ENCODE data around the gene MINDY4. TPM values are rescaled to one million over a fixed set of nuclear protein-coding genes. Genes with fewer than 3 reads are reported as not detected.

Gene MINDY4
- total RNA-seq, 1 experiment from 2014 or later = 4.0 TPM

DNA sequence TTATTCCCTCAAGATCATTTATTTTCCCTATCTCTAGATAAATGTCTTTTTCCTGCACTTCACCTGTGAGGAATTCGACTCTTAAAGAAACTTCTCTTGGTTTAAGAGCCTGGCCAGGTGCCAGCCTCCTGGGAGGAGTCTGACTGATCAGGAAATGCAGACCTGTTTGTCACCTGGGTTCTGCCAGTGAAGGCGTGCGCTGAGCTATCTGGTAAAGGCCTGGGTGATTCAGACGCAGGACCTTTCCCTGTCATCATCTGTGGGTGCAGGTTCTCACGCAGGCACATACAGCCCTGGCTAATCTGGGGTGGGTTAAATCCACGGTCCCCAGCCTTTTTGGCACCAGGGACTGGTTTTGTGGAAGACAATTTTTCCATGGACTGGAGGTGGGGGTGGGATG lies 75.2 kb downstream of the MINDY4 start:
- no peak for DNase-seq (ENCODE audit: extremely low read depth, low read depth)

DNA sequence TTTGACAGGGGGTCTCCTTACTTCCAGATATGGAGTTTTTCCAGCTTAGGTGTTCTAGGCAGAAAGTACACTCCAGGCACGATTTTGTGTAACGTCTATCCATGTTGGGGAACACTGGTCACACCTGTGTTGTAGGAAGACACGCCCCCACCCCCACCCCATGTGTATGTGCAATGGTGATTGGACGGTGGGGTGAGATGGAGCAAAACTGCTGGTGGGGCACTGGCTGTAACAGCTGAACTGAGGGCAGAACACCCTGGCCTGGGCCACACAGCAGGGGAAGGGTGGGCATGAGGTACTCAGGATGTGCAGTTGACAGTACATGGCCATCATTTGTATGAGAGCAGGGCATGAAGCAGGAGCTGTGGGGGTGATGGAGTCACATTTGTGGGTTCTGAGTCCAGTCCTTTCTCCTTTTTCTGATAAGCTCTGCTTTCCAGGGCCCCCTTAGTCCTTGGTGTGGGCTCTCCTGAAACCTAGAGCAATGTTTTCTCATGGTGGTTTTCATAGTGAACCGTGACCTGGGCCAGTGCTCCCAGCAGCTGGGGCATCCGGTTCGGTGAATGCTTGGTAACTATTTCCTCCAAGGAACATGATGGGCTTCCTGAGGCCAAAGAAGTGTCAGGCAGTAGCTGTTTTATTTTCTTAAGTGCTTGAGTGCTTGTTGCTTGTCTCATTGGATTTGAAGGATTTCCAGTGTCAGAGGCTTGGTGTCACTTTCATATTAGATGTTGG lies 77.1 kb downstream of the MINDY4 start:
- no peak for DNase-seq (ENCODE audit: extremely low read depth, low read depth)

DNA sequence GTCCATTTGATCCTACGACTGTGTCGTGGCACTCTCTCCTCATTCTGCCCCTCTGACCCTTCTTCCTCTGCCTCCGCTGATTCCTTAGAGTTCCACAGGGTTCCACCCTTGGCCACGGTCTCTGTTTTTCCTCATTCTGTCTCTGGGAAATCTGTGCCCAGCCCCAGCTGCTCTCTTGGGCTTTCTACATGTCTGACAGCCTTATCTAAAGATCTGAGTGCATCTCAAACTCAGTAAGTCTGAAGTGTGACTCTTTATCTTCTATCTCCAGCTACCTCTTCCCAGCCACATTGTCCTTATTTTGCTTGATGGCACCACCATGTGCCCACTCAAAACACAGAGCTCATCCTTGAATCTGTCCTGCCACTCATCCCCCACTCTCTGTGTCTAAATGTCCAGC lies 78.3 kb downstream of the MINDY4 start:
- DNase-seq (ENCODE audit: extremely low read depth, low read depth) = no peak

DNA sequence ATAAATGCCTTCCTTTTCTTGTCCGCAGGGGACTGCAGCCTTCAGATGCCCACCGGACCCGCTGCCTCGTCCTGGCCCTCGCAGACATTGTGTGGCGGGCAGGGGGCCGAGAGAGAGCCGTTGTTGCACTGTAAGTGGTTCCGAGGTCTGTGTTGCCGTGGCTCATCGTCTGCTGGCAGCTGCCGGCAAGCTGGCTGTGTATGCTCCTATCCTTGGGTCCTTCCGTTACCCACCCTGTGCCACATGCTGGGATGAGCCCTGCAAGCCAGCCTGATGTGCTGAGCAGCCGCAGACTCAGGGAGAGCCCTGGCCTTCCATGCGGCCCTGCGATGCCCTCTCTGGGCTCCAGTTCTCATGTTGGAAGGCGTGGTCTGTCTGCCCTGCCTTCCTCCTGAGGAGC lies 79.2 kb downstream of the MINDY4 start:
- DNase-seq (ENCODE audit: extremely low read depth, low read depth) = no peak

DNA sequence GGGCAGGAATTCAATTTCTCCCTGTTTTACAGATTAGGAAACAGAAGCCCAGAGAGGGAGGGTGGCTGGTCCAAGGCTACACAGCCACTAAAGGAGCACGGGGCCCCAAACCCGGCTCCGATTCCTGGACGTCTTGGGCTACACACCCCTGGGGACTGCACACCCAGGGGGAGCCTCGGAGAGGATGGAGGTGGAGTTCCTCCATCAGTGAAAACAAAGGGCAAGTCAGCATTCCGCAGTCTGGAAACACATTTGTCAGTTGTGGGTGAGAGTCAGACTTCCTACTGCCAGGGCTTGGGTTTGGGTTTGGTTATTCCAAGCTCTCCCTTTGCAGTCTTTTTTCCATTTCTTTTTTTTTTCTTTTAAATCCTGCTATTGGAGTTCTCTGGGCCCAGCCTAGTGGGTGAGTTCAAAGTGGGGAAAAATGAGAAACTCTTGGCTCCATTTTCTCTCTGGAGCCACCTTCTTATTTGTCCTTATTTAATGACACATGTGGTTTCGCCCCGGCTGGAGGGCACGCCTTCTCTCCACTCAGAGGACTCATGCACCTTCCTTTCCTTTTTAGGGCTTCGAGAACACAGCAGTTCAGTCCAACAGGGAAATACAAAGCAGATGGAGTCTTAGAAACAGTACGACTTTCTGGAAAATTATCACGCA lies 80.6 kb downstream of the MINDY4 start:
- no peak for DNase-seq (ENCODE audit: extremely low read depth, low read depth)

DNA sequence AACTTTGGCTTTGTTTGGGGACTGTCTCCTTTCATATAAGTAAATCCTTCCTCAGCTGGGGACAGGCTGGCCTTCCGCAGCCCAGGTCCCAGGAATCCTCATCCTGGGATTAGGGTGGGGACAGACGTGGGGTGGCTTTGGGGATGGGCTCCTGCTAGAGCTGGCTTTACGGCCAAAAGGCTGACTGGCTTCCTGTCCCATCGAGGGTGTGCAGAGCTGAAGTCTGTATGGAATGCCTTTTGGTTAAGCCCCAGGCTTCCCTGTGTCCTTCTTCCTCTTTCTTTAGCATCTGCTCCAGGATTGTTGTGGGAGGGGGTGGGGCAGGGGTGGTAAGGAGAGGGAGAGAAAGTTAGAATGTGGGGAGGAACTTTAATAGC lies 81.1 kb downstream of the MINDY4 start:
- DNase-seq (ENCODE audit: extremely low read depth, low read depth) = no peak

DNA sequence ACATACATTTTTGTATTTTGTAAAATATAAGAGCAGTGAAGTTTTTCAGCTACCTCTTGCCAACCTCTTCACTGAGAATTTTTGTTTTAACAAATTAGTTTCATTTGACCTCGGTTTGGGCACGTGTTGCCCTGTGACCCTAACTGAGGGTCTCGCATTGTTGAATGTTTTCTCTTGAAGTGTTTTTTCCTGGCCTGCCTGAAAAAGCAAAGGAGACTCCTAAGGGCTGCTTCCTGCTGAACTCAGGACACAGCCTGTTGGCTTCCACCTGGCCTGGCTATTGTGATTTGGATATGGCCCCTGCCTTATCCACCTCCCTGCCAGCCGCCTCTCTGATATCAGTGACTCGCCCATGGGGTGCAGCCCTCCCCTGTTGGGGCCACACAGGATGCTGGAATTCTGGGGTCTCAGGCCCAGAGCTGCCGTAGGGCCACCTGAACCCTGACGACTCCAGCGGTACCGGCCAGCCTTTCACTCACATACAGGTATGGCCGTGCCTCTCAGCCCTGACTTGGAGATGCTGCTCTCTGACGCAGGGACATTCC lies 81.6 kb downstream of the MINDY4 start:
- no peak for DNase-seq (ENCODE audit: extremely low read depth, low read depth)

DNA sequence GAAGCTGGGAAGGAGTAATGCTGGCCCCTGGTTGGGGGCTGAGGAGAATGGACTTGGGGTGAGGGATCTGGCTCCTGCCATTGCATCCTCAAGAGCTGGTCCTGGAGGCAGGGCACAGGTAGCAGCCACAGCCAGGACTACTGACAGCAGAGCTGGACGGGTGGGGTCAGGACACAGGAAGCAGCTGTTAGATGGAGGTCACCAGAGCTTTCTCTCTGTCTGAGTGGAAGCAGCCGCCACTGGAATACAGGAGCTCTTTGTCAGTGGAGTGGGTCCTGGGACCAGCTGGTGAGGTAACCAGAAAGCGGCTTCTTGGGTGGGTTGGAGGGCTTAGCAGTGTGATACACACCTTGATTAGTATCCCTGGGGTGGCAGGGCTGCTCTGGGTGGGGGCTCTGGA lies 82.4 kb downstream of the MINDY4 start:
- DNase-seq (ENCODE audit: extremely low read depth, low read depth) = no peak

DNA sequence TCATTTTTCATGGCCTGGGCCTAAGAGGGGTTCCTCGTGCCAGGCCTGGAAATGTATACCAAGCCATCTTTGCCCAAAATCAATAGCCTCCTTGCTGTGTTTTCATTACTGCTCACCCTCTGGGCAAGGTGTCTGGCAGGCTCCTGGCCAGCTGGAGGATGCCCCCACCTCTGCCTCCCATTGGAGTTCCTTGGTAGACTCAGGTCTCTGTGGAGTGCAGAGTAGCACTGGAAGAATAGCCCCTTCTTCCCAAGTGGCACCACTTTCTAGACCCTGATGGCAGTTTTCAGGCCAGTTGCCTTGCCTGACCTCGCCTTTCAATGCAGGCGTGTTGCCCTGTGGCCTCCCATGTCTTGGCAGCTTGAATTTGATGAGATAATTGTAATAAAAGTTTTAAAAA lies 84.7 kb downstream of the MINDY4 start:
- DNase-seq (ENCODE audit: extremely low read depth, low read depth) = no peak

DNA sequence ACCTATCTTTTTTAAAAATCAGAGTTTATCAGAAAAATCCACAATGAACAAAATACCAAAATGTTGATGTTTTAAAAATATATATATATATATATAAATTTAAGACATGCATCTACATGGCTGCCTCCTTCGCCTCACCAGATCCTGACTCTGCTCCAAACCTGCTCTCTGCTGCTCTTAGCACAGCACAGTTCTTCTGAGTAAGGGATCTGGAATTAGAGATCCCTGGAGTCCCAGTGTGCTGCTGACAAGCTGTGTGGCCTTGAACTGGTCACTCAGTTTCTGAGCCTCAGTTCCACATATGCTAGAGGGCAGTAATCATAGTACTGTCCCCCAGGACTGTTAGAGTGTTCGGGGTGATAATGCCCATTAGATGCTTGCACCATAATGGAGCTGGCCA lies 87.4 kb downstream of the MINDY4 start:
- DNase-seq (ENCODE audit: extremely low read depth, low read depth) = no peak

DNA sequence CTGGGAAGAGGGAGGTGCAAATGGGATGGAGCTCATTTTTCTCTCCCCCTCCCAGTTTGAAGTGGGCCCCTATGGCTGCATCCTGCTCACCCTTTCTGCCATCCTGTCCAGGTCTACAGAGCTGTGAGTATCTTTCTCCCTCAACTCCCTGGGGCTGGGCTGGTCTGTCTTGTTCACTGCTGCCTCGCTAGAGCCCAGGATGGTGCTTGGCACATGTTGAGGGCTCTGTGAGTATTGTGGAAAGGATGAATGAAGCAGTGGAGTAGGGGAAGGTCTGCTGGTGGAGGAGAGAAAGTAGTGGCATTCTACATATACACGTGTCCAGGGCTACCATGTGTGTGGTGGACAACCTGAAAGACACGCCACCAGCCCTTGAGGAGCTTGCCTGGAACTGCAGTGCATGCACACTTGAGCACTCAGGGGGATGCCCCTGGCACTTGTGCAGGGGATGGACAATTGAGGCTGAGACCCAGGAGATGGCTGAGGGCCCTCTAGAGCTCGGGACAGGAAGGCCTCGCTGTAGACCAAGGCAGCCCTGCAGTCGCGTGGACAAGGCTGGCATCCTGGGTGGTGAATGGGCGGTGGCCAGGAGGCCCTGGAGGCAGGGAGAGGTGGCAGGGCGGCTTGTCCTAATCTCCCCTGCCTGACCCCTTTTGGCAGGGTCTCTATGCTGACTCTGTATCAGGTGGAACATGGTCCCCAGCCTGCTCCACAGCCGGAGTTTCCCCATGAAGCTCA lies 88.2 kb downstream of the MINDY4 start:
- DNase-seq (ENCODE audit: extremely low read depth, low read depth) = no peak

DNA sequence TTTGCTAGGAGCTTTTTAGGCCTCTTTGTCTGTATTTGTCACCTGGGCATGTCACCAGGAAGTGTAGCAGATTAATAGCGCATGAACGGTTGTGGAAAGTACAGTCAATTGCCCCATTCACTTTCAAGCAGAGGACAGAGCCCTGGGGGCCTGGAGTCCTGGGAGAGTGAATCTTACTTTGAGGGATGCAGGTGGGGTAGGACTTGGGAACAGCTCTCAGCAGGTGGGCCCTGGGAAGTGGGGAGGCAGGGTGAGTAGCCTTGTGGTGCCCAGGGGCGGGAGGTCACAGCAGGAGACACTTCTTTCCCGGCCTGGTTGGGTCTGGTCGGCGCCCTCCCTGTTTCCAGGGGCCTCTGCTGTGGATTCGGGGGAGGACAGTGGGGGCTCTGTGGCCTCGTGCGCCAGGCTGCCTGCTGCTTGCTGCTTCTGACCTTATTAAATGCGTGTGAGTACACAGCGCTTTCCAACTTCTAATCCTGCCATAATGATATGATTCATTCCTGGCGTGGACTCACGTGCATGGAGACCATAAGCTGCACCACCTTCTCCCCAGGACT lies 88.8 kb downstream of the MINDY4 start:
- no peak for DNase-seq (ENCODE audit: extremely low read depth, low read depth)

DNA sequence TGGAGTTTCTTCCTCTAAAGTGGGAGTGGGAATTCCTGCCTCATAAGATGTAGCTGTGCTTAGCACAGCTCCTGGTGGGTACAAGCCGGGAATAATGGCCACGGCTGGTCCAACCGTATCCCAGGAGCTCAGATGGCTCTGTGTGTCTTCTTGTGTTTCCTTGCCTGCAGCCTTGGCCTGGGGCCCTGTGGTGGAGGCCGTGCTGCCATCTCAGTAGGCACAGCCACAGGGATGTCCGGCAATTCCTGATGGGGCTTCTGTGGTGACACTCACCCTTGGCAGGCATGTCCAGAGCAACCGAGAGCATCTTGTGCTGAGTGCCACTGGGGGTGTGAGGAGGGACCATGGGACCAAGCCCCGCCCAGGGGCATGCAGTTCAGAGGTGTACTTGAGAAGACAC lies 90.4 kb downstream of the MINDY4 start:
- no peak for DNase-seq (ENCODE audit: extremely low read depth, low read depth)

DNA sequence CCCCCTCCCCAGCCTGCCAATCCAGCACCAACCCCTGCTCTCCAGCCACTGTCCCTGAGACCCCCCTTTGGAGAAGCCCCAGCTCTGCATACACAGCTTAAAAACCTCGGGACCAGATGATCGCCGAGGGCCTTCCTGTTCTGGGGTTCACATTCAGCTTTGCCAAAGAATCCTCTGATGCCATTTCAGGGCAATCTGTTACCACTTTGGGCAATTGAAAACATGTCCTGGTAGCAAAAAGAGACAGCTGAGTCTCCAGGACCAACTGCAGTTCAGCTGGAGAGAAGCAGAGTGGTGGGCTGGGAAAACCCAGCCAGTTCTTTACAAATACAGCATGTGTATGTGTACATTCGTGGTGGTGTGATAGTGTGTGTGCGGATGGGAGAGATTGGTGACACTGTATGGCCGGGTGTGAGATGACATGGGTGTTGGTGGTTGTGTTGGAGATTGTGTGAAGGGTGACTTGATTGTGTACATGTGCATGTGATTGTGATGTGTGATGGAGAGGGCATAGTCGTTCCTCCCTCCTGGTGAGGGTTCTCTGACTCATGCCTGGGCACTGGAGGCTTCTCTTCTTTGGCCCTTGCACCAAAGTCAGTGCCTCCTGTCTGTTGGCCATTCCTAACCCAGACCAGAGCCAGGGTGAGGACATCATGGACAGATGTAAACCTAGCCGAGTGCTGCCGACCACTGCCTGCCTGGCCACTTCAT lies 91.9 kb downstream of the MINDY4 start:
- DNase-seq (ENCODE audit: extremely low read depth, low read depth) = no peak

DNA sequence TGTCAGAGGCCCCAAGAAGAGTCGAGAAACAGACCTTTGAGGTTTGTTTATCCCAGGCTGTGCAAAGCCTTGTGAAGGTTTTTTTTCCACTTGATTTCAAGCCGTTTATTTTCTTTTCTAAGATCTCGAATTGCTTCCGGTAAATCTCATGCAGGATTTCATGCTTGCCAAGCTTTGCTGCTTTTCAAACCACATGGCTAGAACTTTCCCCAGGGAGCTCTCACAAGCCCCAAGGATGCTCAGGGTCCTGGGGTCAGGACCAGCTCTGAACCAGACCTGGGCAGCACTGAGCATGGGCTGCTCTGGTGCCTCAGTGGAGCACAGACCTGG lies 92.5 kb downstream of the MINDY4 start:
- no peak for DNase-seq (ENCODE audit: extremely low read depth, low read depth)

DNA sequence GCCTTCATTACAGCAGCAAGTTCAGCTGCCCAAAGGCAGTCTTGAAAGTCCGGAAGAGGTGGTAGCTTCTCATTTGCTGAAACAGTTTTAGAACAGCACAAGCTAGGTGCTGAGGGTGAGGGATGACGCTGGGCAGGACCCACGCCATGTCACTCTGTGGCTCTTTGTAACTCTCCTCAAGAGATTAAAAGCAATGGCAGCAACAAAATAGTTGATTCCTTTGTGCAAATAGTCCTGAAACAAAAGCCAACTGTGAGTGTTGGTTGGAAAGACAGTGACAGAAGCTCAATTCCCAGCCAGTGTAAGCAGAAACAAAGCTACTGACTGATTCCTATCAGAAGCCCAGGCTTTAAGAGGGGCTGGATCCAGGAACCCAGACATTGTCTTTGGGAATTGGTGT lies 92.9 kb downstream of the MINDY4 start:
- DNase-seq (ENCODE audit: extremely low read depth, low read depth) = no peak

DNA sequence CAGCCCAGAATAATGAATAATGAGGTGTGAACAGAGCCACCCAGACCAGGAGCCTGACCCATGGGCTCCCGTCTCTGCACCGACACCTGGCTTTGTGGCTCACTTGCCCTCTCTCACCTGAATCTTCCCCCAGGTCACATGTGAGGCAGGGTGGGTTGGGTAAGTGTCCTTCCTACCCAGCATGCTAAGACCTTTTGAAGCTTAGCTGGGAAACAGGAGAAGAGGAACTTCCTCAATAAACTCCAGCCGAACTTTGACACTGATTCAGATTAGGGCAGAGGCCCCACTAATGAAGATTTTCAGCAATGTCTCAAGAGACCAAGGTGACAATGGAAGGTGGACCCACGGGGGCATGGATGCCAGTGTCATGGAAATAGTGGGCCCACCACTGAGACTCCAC lies 93.9 kb downstream of the MINDY4 start:
- DNase-seq (ENCODE audit: extremely low read depth, low read depth) = no peak

DNA sequence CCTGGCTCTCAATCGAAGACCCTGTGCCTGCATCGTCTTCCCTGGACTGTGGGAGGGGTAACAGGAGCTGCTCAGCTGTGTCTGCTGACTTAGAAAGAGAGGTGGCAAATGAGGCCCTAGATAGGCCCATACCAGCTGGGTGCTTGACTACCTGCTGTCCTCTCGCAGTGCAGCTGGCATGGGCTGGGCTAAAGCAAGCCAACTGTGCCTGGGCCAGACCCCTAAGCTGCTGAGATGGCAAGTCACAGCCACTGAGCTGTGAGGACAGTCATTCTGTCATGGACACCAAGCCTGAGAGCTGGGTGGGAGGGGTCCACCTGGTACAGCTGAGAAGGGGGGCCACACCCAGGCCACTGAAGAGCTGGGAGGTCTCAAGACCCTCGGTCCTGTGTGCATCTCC lies 94.6 kb downstream of the MINDY4 start:
- no peak for DNase-seq (ENCODE audit: extremely low read depth, low read depth)

DNA sequence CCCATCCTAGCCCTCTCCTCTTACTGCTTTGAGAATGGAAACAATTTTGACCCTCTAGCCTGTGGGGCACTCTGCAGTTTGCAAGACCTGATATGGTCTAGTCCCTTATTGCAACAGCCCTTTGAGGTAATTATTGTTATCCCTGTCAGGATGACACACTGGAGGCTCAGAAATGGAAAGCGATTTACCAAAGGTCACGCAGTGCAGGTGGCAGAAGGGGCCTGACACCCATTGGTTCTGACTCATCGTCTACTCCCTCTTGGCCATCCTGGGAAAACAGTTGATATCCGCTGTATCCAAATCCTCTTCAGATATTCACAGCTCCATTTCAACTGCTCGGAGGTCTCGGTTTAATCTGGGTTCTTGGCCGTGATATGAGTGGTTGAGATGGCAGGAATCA lies 95.7 kb downstream of the MINDY4 start:
- DNase-seq (ENCODE audit: extremely low read depth, low read depth) = no peak

DNA sequence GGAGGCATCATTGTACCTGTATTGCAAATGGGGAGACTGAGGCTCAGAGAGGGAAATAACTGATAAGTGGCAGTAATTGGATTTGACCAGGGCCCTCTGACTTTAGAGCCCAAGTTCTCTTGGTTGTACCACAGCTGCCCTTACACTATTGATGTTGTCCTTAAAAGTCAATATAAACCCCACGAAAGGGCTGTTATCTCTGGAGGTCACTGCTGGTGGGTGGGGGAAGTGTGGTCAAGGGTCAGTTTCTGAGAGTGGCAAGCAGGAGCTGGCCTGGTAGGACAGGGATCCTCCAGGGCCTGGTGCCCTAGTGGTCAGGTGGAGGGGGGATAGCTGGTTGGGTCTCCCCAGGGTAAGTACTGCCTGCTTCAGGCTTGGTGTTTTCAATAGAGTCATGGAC lies 96.3 kb downstream of the MINDY4 start:
- no peak for DNase-seq (ENCODE audit: extremely low read depth, low read depth)
